Psoas muscle (tissue), 8 donors: ENCODE measurements around the gene SUFU. TPM values are rescaled to one million over a fixed set of nuclear protein-coding genes. Genes with fewer than 3 reads are reported as not detected.
A peak's percentile ranks its signal among the peaks of the same experiment; 100 is the strongest.

Experiments used
- ATAC-seq, 4 donors: fragments of 200-7000 bp; cut with Tn5 transposase; one replicate each; pipeline ENCODE4 v1.9.1; 2020; ENCODE audit warnings: moderate library complexity in 3 of 4, mild to moderate bottlenecking in 2 of 4
- DNase-seq, 2 donors: peaks; one replicate each; pipeline ENCODE4 v3.0.0-alpha.2; 2020
- H3K27ac ChIP-seq: fragments of 200-600 bp; one replicate; pipeline ENCODE4 v1.8.0; 2022
- H3K27me3 ChIP-seq, 3 donors: fragments of 200-600 bp in 1 of 3; one replicate each; pipeline versions ENCODE4 v1.6.1 to v1.8.0; 2013 to 2022; ENCODE audit warnings: low read length in 2 of 3, mild to moderate bottlenecking in 2 of 3, moderate library complexity in 1 of 3; ENCODE audit not compliant: insufficient read depth in 3 of 3
- H3K36me3 ChIP-seq, 2 donors: fragments of 200-600 bp in 1 of 2; one replicate each; pipeline versions ENCODE4 v1.6.1 to v1.8.0; 2013 to 2022; ENCODE audit warnings: low read depth in 1 of 2, mild to moderate bottlenecking in 1 of 2, moderate library complexity in 1 of 2; ENCODE audit not compliant: insufficient read depth in 1 of 2
- H3K4me1 ChIP-seq: fragments of 200-600 bp; one replicate; pipeline ENCODE4 v1.8.0; 2022
- H3K4me3 ChIP-seq: fragments of 200-600 bp; one replicate; pipeline ENCODE4 v1.8.0; 2022; ENCODE audit warnings: mild to moderate bottlenecking
- H3K9me3 ChIP-seq: fragments of 200-600 bp; one replicate; pipeline ENCODE4 v1.8.0; 2022
- CTCF ChIP-seq: fragments of 200-600 bp; IDR thresholded peaks from one replicate; pipeline ENCODE4 v1.8.0; 2022; ENCODE audit warnings: antibody characterized with exemption
- WGBS, 3 donors: extraction: QIAGEN DNeasy Blood & Tissue Kit; methylation state at CpG; one replicate each; pipeline versions ENCODE4 v1.1.6 to v1.1.7; 2013; 5-methylcytosine and 5-hydroxymethylcytosine counted together
- intact Hi-C, 2 donors: fragments of 100-400 bp; cut with DNase I; formaldehyde crosslinking; loops; one replicate each; pipeline versions ENCODE4 v1.11.0 to v1.14.2; 2022
- polyA plus RNA-seq, 3 donors: library from polyadenylated mRNA; stranded (reverse); fragments of 200-250 nt; gene quantifications; one replicate each; pipeline ENCODE4 v1.2.3, GENCODE V29; 2013
- total RNA-seq, 4 donors: library from RNA; stranded (reverse); fragmentation: NEBNext Ultra II Directional in 2 of 4; extraction: Animal tissue kit (Norgen Biotek cat#: 25700) in 2 of 4; gene quantifications; one replicate each; pipeline versions ENCODE4 v1.2.1 to v1.2.4, GENCODE V29; 2021 to 2023
- donor health status: healthy with polysubstance abuse.
- donor health status: DM: no; HTN: no; CAD: no; lungs with moderate emphysema.
- donor health status: Bipolar disorder and iron deficiency.
- donor health status: healthy.
- donor health status: DM: yes; HTN: yes; CAD: no.
- donor health status: DM: no; HTN: no; CAD: no.
- donor health status: DM: no; HTN: no; CAD: no.
- donor health status: DM: yes; HTN: yes; CAD: no.

Gene SUFU
- total and polyA plus RNA-seq, 7 donors, result 2.1 to 6.8 (median 5.1) TPM

GRCh38 chr10:102620138-102620590 lies 116.4 kb downstream of the SUFU start:
- Histone ChIP-seq H3K27me3 (no peaks in the 10 kb centered on the region), H3K36me3 (peaks cover 0 to 19% of the 10 kb centered on the region in 2 donors), H3K27ac (peak overlapping the region; percentile 69), H3K4me1 (peaks cover 64% of the 10 kb centered on the region), H3K4me3 (no peak overlapping the region), H3K9me3 (no peaks in the 10 kb centered on the region)
- ATAC-seq (peak in 1 of 4 donors; percentile 1), DNase-seq (peak; percentile 45 to 77)
- intact Hi-C loops, result no loop called here
- 29 to 40% (median 39%) methylated on average over 5 of the region's 5 CpGs for WGBS, 3 donors
- no peak for TF ChIP-seq CTCF

GRCh38 chr10:102620591-102621442 lies 117.0 kb downstream of the SUFU start:
- Histone ChIP-seq H3K9me3 (no peaks in the 10 kb centered on the region), H3K4me1 (peaks cover 61% of the 10 kb centered on the region), H3K27me3 (no peaks in the 10 kb centered on the region), H3K4me3 (no peak overlapping the region), H3K27ac (peak overlapping the region; percentile 69), H3K36me3 (peaks cover 0 to 14% of the 10 kb centered on the region in 2 donors)
- no peak for ATAC-seq
- intact Hi-C loops, result no loop called here
- no peak for TF ChIP-seq CTCF
- DNase-seq, result peak in 1 of 2 donors; percentile 44
- 60 to 67% (median 63%) methylated on average over 15 of the region's 15 CpGs for WGBS, 3 donors

- WGBS, 3 donors, result 49 to 68% (median 52%) methylated on average over 13 of the region's 13 CpGs
- peak in 1 of 2 donors; percentile 52 for DNase-seq
- peak in 2 of 4 donors; percentile 21 to 51 for ATAC-seq
Measured at GRCh38 chr10:102621443-102622325, 117.9 kb downstream of the SUFU start.

GRCh38 chr10:102624094-102624493 lies 120.3 kb downstream of the SUFU start:
- H3K4me1 ChIP-seq, result peaks cover 66% of the 10 kb centered on the region
- no peak for DNase-seq

More at GRCh38 chr10:102621443-102622325, 117.9 kb downstream of the SUFU start:
- Histone ChIP-seq H3K36me3 (peaks cover 0 to 12% of the 10 kb centered on the region in 2 donors), H3K9me3 (no peaks in the 10 kb centered on the region), H3K27ac (peak overlapping the region; percentile 69), H3K4me1 (peaks cover 60% of the 10 kb centered on the region), H3K27me3 (no peaks in the 10 kb centered on the region), H3K4me3 (no peak overlapping the region)
- intact Hi-C loops, result no loop called here
- no peak for TF ChIP-seq CTCF

More at GRCh38 chr10:102624094-102624493, 120.3 kb downstream of the SUFU start:
- intact Hi-C loops, result no loop called here
- H3K36me3 ChIP-seq, result no peaks in the 10 kb centered on the region
- TF ChIP-seq CTCF, result no peak
- no peaks in the 10 kb centered on the region for H3K27me3 ChIP-seq
- no peak overlapping the region for H3K4me3 ChIP-seq
- H3K9me3 ChIP-seq, result no peaks in the 10 kb centered on the region
- WGBS, 3 donors, result 79 to 90% (median 86%) methylated on average over 3 of the region's 3 CpGs
- H3K27ac ChIP-seq, result no peak overlapping the region
- no peak for ATAC-seq
